GM21825 (cell line): ENCODE results near the gene FAM180B.

Experiments
- ATAC-seq: cut with Tn5 transposase; IDR thresholded peaks from one replicate; pipeline ENCODE4 v1.9.1; 2021; ENCODE audit warnings: mild to moderate bottlenecking, moderate library complexity; ENCODE audit not compliant: unreplicated experiment

The FAM180B gene

DNA sequence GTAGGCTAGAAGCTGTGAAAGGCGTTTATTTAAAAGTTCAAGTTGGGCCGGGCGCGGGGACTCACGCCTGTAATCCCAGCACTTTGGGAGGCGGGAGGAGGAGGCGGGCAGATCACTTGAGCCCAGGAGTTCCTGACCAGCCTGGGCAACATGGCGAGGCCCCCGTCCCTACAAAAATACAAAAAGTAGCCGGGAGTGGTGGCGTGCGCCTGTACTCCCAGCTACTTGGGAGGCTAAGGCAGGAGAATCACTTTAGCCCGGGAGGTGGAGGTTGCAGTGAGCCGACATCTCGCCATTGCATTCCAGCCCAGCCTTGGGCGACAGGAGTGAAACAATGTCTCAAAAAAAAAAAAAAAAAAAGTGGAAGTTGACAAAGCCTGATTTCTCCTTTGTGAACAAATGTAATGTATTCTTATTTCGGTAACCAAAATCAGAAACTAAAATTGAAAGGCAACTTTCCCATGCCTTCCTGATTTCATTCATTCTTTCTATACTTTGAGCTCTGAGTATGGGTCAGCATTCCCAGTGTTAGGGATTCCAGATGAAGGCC is 20.3 kb upstream of the FAM180B start:
- ATAC-seq, result peak; percentile 6

GRCh38 chr11:47569646-47570045 is 16.8 kb upstream of the FAM180B start:
- ATAC-seq, result no peak

DNA sequence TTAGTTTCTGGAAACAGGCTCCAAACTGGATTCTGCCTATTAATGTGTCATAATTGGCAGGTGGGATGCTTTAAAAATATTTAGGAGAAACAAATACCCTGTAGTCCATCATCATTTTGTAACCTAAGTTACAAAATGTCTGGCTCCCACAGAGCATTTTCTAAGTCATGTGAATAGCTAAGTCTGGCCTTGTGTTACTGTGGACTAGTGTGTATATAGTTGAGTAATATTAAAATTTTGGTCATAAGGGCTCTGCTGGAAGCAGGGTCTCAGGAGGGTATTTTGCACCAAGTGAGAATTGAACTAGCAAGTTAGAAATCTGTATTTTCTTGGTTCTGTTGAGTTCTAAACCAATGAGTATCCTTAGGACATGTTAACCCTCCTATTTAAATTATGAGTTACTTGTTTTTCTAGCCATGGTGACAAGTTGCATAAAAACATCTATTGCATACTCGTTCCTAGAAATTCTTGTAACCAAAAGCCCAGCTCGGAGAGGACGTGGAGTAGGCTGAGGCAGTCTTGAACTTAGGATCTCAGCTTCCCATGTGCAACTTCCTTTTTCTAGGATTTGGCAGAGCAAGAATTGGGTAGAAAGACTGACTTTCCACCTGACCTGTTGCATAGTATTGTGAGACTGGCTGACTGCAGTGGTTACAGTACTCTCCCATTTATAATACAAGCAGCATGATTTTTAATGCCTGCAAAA is 15.7 kb upstream of the FAM180B start:
- ATAC-seq, result no peak

- no peak for ATAC-seq
These were observed 15.1 kb upstream of the FAM180B start for GRCh38 chr11:47571357-47571729.

GRCh38 chr11:47571895-47572294 is 14.6 kb upstream of the FAM180B start:
- no peak for ATAC-seq

DNA sequence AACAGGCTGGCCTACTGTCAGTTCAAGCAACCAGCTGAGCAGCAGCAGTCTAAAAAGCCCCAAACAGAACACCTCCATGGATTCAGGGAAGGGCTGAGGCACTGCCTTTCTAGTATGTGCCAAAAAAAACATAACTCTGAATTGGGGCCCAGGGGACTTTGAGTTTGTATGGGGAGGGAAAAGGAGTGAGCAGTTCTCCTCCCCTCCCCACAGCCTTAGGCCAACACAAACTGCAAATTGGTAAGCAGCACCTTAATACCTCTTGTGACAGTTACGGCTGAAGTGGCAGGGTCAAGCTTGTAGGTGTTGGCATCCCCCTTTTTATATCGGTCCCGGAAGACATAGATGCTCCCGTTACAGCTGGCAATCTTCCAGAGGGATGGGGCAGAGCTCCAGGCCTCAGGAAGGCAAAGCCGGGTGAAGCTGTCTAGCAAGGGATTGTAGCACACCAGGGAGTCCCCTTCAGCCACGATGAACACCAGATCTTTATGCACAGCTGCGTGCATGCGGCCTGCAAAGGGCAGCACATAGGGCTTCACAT is 13.7 kb upstream of the FAM180B start:
- no peak for ATAC-seq

DNA sequence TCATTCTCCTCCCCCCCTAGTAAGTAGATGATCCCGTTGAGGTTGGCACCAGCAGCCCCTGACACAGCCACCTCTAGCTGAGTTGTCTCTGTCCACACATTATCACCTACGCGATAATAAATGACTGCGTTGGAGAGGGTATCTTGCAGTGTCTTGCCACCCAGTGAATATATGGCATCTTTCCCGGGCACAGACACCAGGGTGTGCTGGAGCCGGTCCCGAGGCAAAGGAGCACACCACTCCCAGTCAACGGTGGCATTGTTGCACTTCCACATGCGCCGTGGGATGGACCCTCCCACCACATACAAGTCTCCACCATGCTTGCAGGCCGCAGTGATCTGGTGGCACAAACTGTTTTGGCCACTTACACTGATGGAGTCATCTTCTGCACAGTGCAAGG is 13.2 kb upstream of the FAM180B start:
- ATAC-seq, result no peak

- no peak for ATAC-seq
These were observed 8.9 kb upstream of the FAM180B start for GRCh38 chr11:47577460-47578041.

- peak; percentile 90 for ATAC-seq
These were observed 7.7 kb upstream of the FAM180B start, which contains the start of the genes KBTBD4 and NDUFS3 for GRCh38 chr11:47578524-47579494. Gene KBTBD4 (minus strand): TSS chr11:47578970. CDS start chr11:47578951, 19 bp downstream. Gene NDUFS3 (plus strand): TSS chr11:47579074. CDS start chr11:47579092, 18 bp downstream.

GRCh38 chr11:47583844-47584243 is 2.6 kb upstream of the FAM180B start:
- ATAC-seq, result no peak

DNA sequence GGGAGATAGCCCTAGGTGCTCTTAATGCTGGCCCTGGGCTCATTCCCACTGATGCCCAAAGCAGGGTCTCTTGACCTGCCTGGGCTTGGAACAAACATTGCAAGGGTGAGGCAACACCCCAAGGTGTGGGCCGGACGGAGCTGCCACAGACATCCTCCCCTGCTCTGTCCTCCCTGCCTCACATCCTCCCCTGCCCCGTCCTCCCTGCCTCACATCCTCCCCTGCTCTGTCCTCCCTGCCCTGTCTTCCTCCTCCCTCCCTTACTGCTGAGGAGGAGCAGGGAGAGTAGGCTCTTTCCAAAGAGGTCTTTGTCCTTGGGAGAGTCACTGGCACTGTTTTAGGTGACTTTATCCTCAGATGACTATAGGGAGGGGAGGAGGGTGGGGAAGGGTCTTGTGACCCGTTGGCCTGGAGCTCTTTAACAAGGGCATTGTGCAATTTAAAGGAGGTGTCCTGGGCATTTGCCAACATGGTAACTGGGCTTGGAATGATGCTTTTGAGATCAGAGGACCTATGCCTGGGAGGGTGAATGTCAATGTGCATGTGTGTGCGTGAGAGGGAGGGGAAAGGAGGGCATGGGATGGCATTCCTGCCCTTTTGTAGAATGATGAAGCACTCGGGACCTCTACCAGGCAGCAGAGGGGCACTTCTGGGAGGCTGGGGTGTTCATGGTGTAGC is 700 bp downstream of the FAM180B start:
- no peak for ATAC-seq

DNA sequence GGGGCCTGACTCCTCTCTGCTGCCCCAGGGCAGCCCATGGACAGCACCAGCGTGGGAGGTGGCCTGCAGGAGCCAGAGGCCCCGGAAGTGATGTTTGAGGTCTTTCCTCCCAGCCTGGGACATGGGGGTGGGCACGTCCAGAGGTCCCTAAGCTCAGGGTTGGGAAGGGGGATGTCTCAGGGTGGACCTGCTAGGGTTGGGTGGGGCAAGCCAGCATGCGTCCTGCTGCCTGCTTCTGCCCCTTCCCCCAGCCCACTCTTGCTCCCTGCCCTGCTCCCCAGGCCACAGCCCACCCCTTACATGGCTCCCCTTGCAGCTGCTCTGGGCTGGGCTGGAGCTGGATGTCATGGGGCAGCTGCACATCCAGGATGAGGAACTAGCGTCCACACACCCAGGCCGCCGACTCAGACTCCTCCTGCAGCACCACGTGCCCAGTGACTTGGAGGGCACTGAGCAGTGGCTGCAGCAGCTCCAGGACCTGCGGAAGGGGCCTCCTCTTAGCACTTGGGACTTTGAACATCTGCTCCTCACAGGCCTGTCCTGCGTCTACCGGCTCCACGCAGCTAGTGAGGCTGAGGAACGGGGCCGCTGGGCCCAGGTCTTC is 1.3 kb downstream of the FAM180B start:
- no peak for ATAC-seq

GRCh38 chr11:47589118-47589517 is 2.6 kb downstream of the FAM180B start:
- no peak for ATAC-seq

DNA sequence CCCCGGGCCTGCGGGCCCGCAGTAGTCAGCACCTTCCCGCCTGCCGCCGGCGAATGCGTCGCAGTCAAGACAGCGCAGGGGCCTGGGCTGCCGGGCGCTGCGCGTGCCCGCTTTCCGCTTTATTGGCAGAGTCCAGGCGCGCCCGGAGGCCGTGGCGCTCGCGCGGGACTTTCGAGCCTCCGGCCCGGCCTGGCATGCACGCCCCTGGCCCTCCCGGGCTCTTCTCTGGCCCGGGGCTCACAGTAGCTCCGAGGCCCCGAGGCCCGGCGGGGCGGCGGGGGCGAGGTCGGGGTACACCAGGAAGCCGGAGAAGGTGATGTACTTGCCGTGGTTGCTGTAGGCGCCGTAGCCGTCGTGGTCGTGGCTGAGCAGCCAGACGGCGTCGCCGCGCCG is 3.1 kb downstream of the FAM180B start:
- ATAC-seq, result no peak

GRCh38 chr11:47589977-47590861 is 3.7 kb downstream of the FAM180B start:
- no peak for ATAC-seq

- no peak for ATAC-seq
These were observed 5.3 kb downstream of the FAM180B start for GRCh38 chr11:47591764-47592163.

DNA sequence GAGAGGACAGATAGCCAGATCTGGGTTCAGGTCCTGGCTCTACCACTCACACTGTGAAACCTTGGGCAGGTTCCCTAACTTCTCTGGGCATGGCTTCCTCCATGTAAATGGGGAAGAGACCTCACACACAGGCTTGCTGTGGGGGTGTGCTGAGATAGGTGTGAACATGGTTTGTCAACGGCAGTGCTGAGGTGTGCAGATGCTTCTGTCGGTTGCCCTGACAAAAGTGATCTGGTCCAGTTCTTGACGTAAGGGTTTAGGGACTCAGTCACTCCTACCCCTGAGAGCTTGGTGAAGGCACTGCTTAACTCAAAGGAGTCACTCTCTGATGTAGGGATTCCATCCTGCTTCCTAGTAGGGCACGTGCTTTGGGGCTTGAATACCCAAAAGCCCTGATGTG is 5.8 kb downstream of the FAM180B start:
- ATAC-seq, result no peak

GRCh38 chr11:47592970-47593369 is 6.5 kb downstream of the FAM180B start:
- ATAC-seq, result no peak

DNA sequence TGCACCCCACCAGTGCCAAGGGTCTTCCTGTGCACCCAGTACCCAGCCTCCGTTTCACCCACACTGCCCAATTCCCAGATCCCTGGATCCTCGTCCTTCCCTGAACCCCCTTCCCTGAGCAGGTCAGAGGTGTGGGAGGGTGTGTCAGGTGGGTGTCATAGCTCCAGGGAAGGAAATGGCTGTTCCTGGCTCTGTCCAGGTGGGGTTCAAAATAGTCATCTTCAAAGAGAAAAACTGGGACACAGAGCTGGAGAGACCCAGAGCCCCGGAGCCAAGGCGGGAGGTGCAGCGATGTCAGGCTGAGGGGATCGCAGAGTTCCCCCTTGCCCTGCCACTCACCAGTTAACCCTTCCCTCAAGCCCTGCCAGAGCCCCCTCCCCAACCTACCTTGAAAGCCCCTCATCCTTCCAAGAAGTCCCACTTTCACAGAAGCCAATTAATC is 7.0 kb downstream of the FAM180B start:
- no peak for ATAC-seq
